GM23338 (cell line): ENCODE measurements around the gene TOMM5. TPM values are rescaled to one million over a fixed set of nuclear protein-coding genes. Genes with fewer than 3 reads are reported as not detected.

ENCODE experiments used
- ATAC-seq: fragments of 200-7000 bp; cut with Tn5 transposase; 3 replicates; pipeline ENCODE4 v1.9.1; 2020
- DNase-seq: peaks from one replicate; pipeline ENCODE4 v3.0.0-alpha.2; 2015; ENCODE audit warnings: low spot score
- H2AFZ ChIP-seq: fragments of 200-600 bp; sonication (generic); 2 replicates; pipeline ENCODE4 v1.8.0; 2016; ENCODE audit warnings: antibody characterized with exemption, mild to moderate bottlenecking, moderate library complexity
- H3F3A ChIP-seq: fragments of 200-600 bp; sonication (generic); replicated peaks from 2 replicates; pipeline ENCODE4 v1.8.0; 2017; ENCODE audit warnings: antibody characterized with exemption, mixed run types, low read depth
- H3K27ac ChIP-seq: fragments of 200-600 bp; sonication (generic); 2 replicates; pipeline ENCODE4 v1.6.1; 2016; ENCODE audit warnings: low read depth
- H3K27me3 ChIP-seq: fragments of 200-600 bp; sonication (generic); 2 replicates; pipeline ENCODE4 v1.8.0; 2016; ENCODE audit warnings: mild to moderate bottlenecking, mixed run types, moderate library complexity; ENCODE audit not compliant: insufficient read depth
- H3K36me3 ChIP-seq: fragments of 200-600 bp; sonication (generic); 2 replicates; pipeline ENCODE4 v1.8.0; 2016; ENCODE audit warnings: mild to moderate bottlenecking; ENCODE audit not compliant: insufficient read depth
- H3K4me1 ChIP-seq: fragments of 200-600 bp; sonication (generic); 2 replicates; pipeline ENCODE4 v1.8.0; 2016; ENCODE audit warnings: mild to moderate bottlenecking, moderate library complexity; ENCODE audit not compliant: insufficient read depth
- H3K4me2 ChIP-seq: fragments of 200-600 bp; sonication (generic); 2 replicates; pipeline ENCODE4 v1.7.1; 2017; ENCODE audit warnings: mixed run types
- H3K4me3 ChIP-seq: fragments of 200-600 bp; sonication (generic); 2 replicates; pipeline ENCODE4 v1.6.1; 2016; ENCODE audit warnings: mixed run types
- H3K79me2 ChIP-seq: fragments of 200-600 bp; sonication (generic); replicated peaks from 2 replicates; pipeline ENCODE4 v1.8.0; 2017; ENCODE audit warnings: mild to moderate bottlenecking; ENCODE audit not compliant: insufficient read depth
- H3K9me2 ChIP-seq: fragments of 200-600 bp; sonication (generic); 2 replicates; pipeline ENCODE4 v1.8.0; 2017; ENCODE audit not compliant: insufficient read depth
- H4K20me1 ChIP-seq: fragments of 200-600 bp; sonication (generic); replicated peaks from 2 replicates; pipeline ENCODE4 v1.8.0; 2017; ENCODE audit warnings: mild to moderate bottlenecking; ENCODE audit not compliant: insufficient read depth
- H3K27ac Mint-ChIP-seq: 2 replicates; pipeline ENCODE4 v1.8.0; 2020; ENCODE audit warnings: inconsistent platforms, mild to moderate bottlenecking, moderate library complexity, mixed read lengths
- H3K27me3 Mint-ChIP-seq: 3 replicates; pipeline ENCODE4 v1.8.0; 2022; ENCODE audit warnings: low read depth, mild to moderate bottlenecking, moderate library complexity, mixed read lengths, inconsistent platforms; ENCODE audit not compliant: insufficient read depth, poor library complexity
- H3K36me3 Mint-ChIP-seq: 3 replicates; pipeline ENCODE4 v1.8.0; 2021; ENCODE audit warnings: low read depth, mild to moderate bottlenecking, inconsistent platforms, moderate library complexity, mixed read lengths
- H3K4me1 Mint-ChIP-seq: 3 replicates; pipeline ENCODE4 v1.8.0; 2020; ENCODE audit warnings: mild to moderate bottlenecking, inconsistent platforms, mixed read lengths
- H3K4me3 Mint-ChIP-seq: 3 replicates; pipeline ENCODE4 v1.8.0; 2021; ENCODE audit warnings: moderate library complexity, mild to moderate bottlenecking, inconsistent platforms, mixed read lengths
- H3K9me3 Mint-ChIP-seq: 3 replicates; pipeline ENCODE4 v1.8.0; 2020; ENCODE audit warnings: moderate library complexity, mild to moderate bottlenecking, inconsistent platforms, mixed read lengths
- CREB1 ChIP-seq: fragments of 250-450 bp; sonication (Bioruptor Pico); IDR thresholded peaks from 2 replicates; pipeline ENCODE4 v1.5.0; 2020; ENCODE audit warnings: low read depth, mild to moderate bottlenecking, moderate library complexity
- EZH2 ChIP-seq: fragments of 200-600 bp; sonication (generic); IDR thresholded peaks from one replicate; pipeline ENCODE4 v1.8.0; 2017; ENCODE audit warnings: antibody characterized with exemption, mild to moderate bottlenecking, low read depth; ENCODE audit not compliant: unreplicated experiment
- EZH2phosphoT487 ChIP-seq: fragments of 200-600 bp; sonication (generic); IDR thresholded peaks from one replicate; pipeline ENCODE4 v1.8.1; 2018; ENCODE audit warnings: antibody characterized with exemption; ENCODE audit not compliant: unreplicated experiment
- JUNB ChIP-seq: IDR thresholded peaks from one replicate; pipeline ENCODE4 v1.6.1; 2016; ENCODE audit warnings: antibody characterized with exemption; ENCODE audit not compliant: unreplicated experiment
- NANOG ChIP-seq: IDR thresholded peaks from 2 replicates; pipeline ENCODE4 v1.6.1; 2016; ENCODE audit warnings: antibody characterized with exemption, borderline replicate concordance
- POLR2AphosphoS5 ChIP-seq: IDR thresholded peaks from 2 replicates; pipeline ENCODE4 v1.6.1; 2016; ENCODE audit warnings: antibody characterized with exemption, low read depth
- REST ChIP-seq: IDR thresholded peaks from one replicate; pipeline ENCODE4 v1.6.1; 2018; ENCODE audit warnings: antibody characterized with exemption; ENCODE audit not compliant: unreplicated experiment
- ZNF114 ChIP-seq: fragments of 250-450 bp; sonication (Bioruptor Pico); IDR thresholded peaks from 2 replicates; pipeline ENCODE4 v1.5.0; 2020; ENCODE audit warnings: mild to moderate bottlenecking, moderate library complexity
- polyA plus RNA-seq: library from polyadenylated mRNA; unstranded; fragments of >200 nt; fragmentation: Nextera tagmentation; extraction: Ambion mirVana; gene quantifications from 2 replicates; pipeline ENCODE4 v1.2.1, GENCODE V29; 2016
- total RNA-seq: library from RNA; depleted of rRNA; stranded (reverse); fragments of >200 nt; shearing (Covaris generic); gene quantifications from 2 replicates; pipeline ENCODE4 v1.2.3, GENCODE V29; 2014

The TOMM5 gene
- total and polyA plus RNA-seq, 2 experiments from 2014 or later, result 158 to 529 TPM

GRCh38 chr9:37639109-37639762 lies 46.8 kb upstream of the TOMM5 start:
- no peaks in the 10 kb centered on the region for H3K9me2 ChIP-seq
- no peaks in the 10 kb centered on the region for H3F3A ChIP-seq
- no peaks in the 10 kb centered on the region for H3K79me2 ChIP-seq
- H3K27me3 ChIP-seq, result no peaks in the 10 kb centered on the region
- peaks cover 5% of the 10 kb centered on the region; the same call in 1 of the 3 replicates for H3K4me1 Mint-ChIP-seq
- H3K27ac ChIP-seq, result no peak overlapping the region
- TF ChIP-seq JUNB (no peak), EZH2 (no peak), REST (no peak), POLR2AphosphoS5 (no peak), CREB1 (CRISPR knock-in tag) (no peak)
- no peak overlapping the region for H3K4me3 Mint-ChIP-seq
- H3K27me3 Mint-ChIP-seq, result peaks cover 1% of the 10 kb centered on the region
- H3K4me3 ChIP-seq, result no peak overlapping the region
- H3K4me2 ChIP-seq, result no peak overlapping the region
- no peak for DNase-seq
- H3K36me3 ChIP-seq, result no peaks in the 10 kb centered on the region
- no peaks in the 10 kb centered on the region for H3K4me1 ChIP-seq
- ATAC-seq, result no peak
- no peak overlapping the region for H3K27ac Mint-ChIP-seq
- no peak overlapping the region for H2AFZ ChIP-seq
- H3K36me3 Mint-ChIP-seq, result no peaks in the 10 kb centered on the region
- H4K20me1 ChIP-seq, result no peaks in the 10 kb centered on the region
- H3K9me3 Mint-ChIP-seq, result no peaks in the 10 kb centered on the region

GRCh38 chr9:37636511-37637448 lies 44.4 kb upstream of the TOMM5 start:
- no peaks in the 10 kb centered on the region for H3K9me3 Mint-ChIP-seq
- Histone ChIP-seq H3K27me3 (no peaks in the 10 kb centered on the region), H3K9me2 (no peaks in the 10 kb centered on the region), H3K4me2 (no peak overlapping the region), H2AFZ (peak overlapping the region; percentile 91; the same call in 1 of the 2 replicates), H3K4me3 (no peak overlapping the region), H4K20me1 (no peaks in the 10 kb centered on the region), H3K79me2 (no peaks in the 10 kb centered on the region), H3F3A (no peaks in the 10 kb centered on the region), H3K36me3 (no peaks in the 10 kb centered on the region), H3K4me1 (no peaks in the 10 kb centered on the region), H3K27ac (no peak overlapping the region)
- H3K36me3 Mint-ChIP-seq, result no peaks in the 10 kb centered on the region
- peaks cover 1% of the 10 kb centered on the region for H3K27me3 Mint-ChIP-seq
- H3K27ac Mint-ChIP-seq, result no peak overlapping the region
- DNase-seq (no peak), ATAC-seq (no peak)
- H3K4me3 Mint-ChIP-seq, result no peak overlapping the region
- H3K4me1 Mint-ChIP-seq, result peaks cover 5% of the 10 kb centered on the region; the same call in 1 of the 3 replicates
- TF ChIP-seq NANOG, result no peak
- no peak for TF ChIP-seq CREB1 (CRISPR knock-in tag)
- no peak for TF ChIP-seq EZH2phosphoT487
- TF ChIP-seq ZNF114 (CRISPR knock-in tag), result no peak
